ENCODE data around the gene VAV3.

VAV3 gene

DNA sequence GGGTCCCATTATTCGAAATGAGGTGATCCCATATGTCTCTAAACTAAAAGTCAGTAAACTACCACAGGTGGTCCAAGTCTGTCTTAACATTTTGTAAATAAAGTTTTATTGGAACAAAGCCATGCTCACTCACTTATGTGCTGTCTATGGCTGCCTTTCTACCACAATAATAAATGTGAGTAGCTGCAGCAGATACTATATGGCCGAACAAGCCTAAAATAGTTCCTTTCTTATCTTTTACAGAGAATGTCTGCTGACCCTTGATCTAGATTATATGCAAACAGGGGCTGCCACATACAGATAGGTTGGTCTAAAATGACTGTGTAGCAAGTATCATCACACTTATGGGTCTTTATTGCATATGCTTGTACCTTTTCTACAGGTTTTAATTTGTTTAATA is 140.0 kb downstream of the VAV3 start:
- Histone ChIP-seq H3K27me3 (ENCODE audit: control insufficient read depth, low read length) (no peaks in the 10 kb centered on the region), H3K4me1 (ENCODE audit: control insufficient read depth, low read length) (peaks cover 47% of the 10 kb centered on the region), H3F3A (ENCODE audit: control insufficient read depth, insufficient read depth) (peaks cover 3% of the 10 kb centered on the region; the same call in 1 of the 2 replicates), H3K36me3 (ENCODE audit: control insufficient read depth, low read length) (no peaks in the 10 kb centered on the region), H3K27ac (ENCODE audit: low read depth, low read length) (no peak overlapping the region), H4K20me1 (ENCODE audit: control insufficient read depth, insufficient read depth, low read depth, low read length) (no peaks in the 10 kb centered on the region), H3K4me2 (ENCODE audit: low read length) (no peak overlapping the region), H3K79me2 (ENCODE audit: control insufficient read depth, low read length) (no peaks in the 10 kb centered on the region), H3K9me2 (replicated peaks; ENCODE audit: control insufficient read depth, low read length) (no peaks in the 10 kb centered on the region), H3K9me3 (ENCODE audit: control insufficient read depth, insufficient read depth, low read length) (no peaks in the 10 kb centered on the region), H3K4me3 (ENCODE audit: low read length) (no peak overlapping the region)
- no peak for TF ChIP-seq EZH2phosphoT487 (IDR thresholded peaks at IDR 0.05; ENCODE audit: borderline replicate concordance, low read length)
- TF ChIP-seq, protein P1, sequence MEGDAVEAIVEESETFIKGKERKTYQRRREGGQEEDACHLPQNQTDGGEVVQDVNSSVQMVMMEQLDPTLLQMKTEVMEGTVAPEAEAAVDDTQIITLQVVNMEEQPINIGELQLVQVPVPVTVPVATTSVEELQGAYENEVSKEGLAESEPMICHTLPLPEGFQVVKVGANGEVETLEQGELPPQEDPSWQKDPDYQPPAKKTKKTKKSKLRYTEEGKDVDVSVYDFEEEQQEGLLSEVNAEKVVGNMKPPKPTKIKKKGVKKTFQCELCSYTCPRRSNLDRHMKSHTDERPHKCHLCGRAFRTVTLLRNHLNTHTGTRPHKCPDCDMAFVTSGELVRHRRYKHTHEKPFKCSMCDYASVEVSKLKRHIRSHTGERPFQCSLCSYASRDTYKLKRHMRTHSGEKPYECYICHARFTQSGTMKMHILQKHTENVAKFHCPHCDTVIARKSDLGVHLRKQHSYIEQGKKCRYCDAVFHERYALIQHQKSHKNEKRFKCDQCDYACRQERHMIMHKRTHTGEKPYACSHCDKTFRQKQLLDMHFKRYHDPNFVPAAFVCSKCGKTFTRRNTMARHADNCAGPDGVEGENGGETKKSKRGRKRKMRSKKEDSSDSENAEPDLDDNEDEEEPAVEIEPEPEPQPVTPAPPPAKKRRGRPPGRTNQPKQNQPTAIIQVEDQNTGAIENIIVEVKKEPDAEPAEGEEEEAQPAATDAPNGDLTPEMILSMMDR (IDR thresholded peaks at IDR 0.05; ENCODE audit: low read depth, low read length, poor library complexity, severe bottlenecking): no peak

DNA sequence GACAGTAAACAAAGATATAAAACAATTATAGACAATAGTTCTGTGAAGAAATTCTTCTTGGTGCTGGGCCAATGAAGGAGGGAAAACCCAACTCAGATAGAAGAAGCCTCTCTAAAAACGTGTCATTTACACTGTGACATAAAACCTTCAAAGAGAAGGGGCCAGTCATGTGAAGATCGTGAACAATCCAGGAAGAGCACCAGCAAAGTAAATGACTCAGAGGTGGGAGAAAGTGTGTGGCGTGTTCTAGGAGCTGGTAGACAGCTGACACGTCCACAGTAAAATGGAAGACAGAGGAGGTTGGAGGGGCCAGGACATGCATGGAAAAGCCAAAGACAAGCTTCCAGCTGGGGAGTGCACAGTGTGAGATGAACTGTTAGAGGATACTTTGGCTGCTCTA is 143.6 kb downstream of the VAV3 start:
- Histone ChIP-seq H3K4me2 (ENCODE audit: low read length) (no peak overlapping the region), H3K9me2 (replicated peaks; ENCODE audit: control insufficient read depth, low read length) (no peaks in the 10 kb centered on the region)

DNA sequence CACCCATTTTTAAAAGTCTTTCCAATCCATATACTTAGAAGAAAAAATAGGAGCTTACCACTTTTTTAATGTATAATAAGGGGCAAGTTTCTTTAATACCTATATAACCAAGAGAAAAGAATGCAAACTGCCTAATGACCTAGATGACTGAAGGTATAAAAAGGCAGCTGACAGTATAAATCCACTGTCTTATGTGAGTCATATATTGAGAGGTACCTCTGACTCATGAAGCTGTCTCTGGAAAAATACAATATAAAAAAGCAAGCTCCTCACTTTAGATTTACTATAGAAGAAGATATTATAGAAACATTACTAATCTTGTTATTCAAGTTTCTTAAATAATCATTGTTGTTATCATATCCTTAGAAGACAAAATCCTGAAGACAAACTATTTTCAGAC is 144.2 kb downstream of the VAV3 start:
- Histone ChIP-seq H3F3A (ENCODE audit: control insufficient read depth, insufficient read depth) (no peaks in the 10 kb centered on the region), H3K9me3 (ENCODE audit: control insufficient read depth, insufficient read depth, low read length) (no peaks in the 10 kb centered on the region), H3K4me3 (ENCODE audit: low read length) (no peak overlapping the region), H4K20me1 (ENCODE audit: control insufficient read depth, insufficient read depth, low read depth, low read length) (no peaks in the 10 kb centered on the region), H3K4me2 (ENCODE audit: low read length) (no peak overlapping the region), H3K27me3 (ENCODE audit: control insufficient read depth, low read length) (no peaks in the 10 kb centered on the region), H3K79me2 (ENCODE audit: control insufficient read depth, low read length) (no peaks in the 10 kb centered on the region), H3K36me3 (ENCODE audit: control insufficient read depth, low read length) (no peaks in the 10 kb centered on the region), H3K9me2 (replicated peaks; ENCODE audit: control insufficient read depth, low read length) (no peaks in the 10 kb centered on the region), H3K27ac (ENCODE audit: low read depth, low read length) (no peak overlapping the region), H3K4me1 (ENCODE audit: control insufficient read depth, low read length) (peaks cover 11% of the 10 kb centered on the region)
- TF ChIP-seq, protein P1 (IDR thresholded peaks at IDR 0.05; ENCODE audit: low read depth, low read length, poor library complexity, severe bottlenecking): no peak
- TF ChIP-seq EZH2phosphoT487 (IDR thresholded peaks at IDR 0.05; ENCODE audit: borderline replicate concordance, low read length): no peak

More for the DNA sequence above, 143.6 kb downstream of the VAV3 start:
- TF ChIP-seq, protein P1 (IDR thresholded peaks at IDR 0.05; ENCODE audit: low read depth, low read length, poor library complexity, severe bottlenecking): no peak
- no peak for TF ChIP-seq EZH2phosphoT487 (IDR thresholded peaks at IDR 0.05; ENCODE audit: borderline replicate concordance, low read length)
- Histone ChIP-seq H3K9me3 (ENCODE audit: control insufficient read depth, insufficient read depth, low read length) (no peaks in the 10 kb centered on the region), H3K4me3 (ENCODE audit: low read length) (no peak overlapping the region), H4K20me1 (ENCODE audit: control insufficient read depth, insufficient read depth, low read depth, low read length) (no peaks in the 10 kb centered on the region), H3F3A (ENCODE audit: control insufficient read depth, insufficient read depth) (no peaks in the 10 kb centered on the region), H3K27ac (ENCODE audit: low read depth, low read length) (no peak overlapping the region), H3K36me3 (ENCODE audit: control insufficient read depth, low read length) (no peaks in the 10 kb centered on the region), H3K27me3 (ENCODE audit: control insufficient read depth, low read length) (no peaks in the 10 kb centered on the region), H3K4me1 (ENCODE audit: control insufficient read depth, low read length) (peaks cover 13% of the 10 kb centered on the region), H3K79me2 (ENCODE audit: control insufficient read depth, low read length) (no peaks in the 10 kb centered on the region)
